ENCODE results near the gene EHD4. TPM values are rescaled to one million over a fixed set of nuclear protein-coding genes. Genes with fewer than 3 reads are reported as not detected.

EHD4 gene
- polyA plus RNA-seq, 3 donors, result 12.8 to 16.0 (median 14.2) TPM

DNA sequence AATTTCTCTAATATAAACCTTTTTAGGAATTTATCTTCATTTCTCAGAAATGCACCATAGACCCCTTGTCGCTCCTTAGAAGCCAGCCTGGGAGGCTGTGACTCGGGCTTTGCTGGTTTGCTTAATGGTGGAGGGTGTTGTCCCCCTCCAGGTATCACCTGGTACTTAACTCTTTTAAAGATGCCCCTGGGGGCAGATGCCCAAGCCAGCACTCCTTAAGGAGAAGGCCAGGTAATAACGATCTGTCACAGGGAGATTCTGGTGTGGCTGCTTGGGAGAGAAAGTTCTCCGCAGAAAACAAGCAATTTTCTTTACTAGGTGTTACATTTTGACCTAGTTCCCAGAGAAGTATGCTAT lies 22.3 kb downstream of the EHD4 start:
- Histone ChIP-seq H3K4me2 (replicated peaks; ENCODE audit: extremely low read depth, low read length, poor library complexity, severe bottlenecking) (no peak overlapping the region), H3K36me3 (replicated peaks in 1 of 2; ENCODE audit: control insufficient read depth in 1 of 2, insufficient read depth in 2 of 2, low read length in 2 of 2) (peaks cover 57 to 78% of the 10 kb centered on the region in 2 donors), H3K79me2 (ENCODE audit: insufficient read depth, low read length) (peaks cover 62% of the 10 kb centered on the region), H3K27me3 (ENCODE audit: control insufficient read depth in 2 of 2, insufficient read depth in 2 of 2, low read length in 2 of 2) (no peaks in the 10 kb centered on the region), H3K4me1 (ENCODE audit: control insufficient read depth in 1 of 2, insufficient read depth in 2 of 2, low read length in 2 of 2) (peaks cover 7 to 11% of the 10 kb centered on the region in 2 donors), H4K20me1 (ENCODE audit: insufficient read depth, low read length) (peaks cover 43% of the 10 kb centered on the region), H3K4me3 (replicated peaks in 1 of 3; ENCODE audit: low read depth in 2 of 3, low read length in 3 of 3) (no peak overlapping the region), H2AFZ (ENCODE audit: insufficient read depth, low read depth, low read length, poor library complexity, severe bottlenecking) (no peak overlapping the region), H3K9ac (ENCODE audit: insufficient read depth, low read length, poor library complexity, severe bottlenecking) (no peak overlapping the region), H3K27ac (ENCODE audit: low read depth in 1 of 2, low read length in 2 of 2) (peak overlapping the region in 1 of 2 donors; percentile 42), H3K9me3 (replicated peaks in 1 of 2; ENCODE audit: control insufficient read depth in 1 of 2, insufficient read depth in 1 of 2, low read length in 2 of 2) (no peaks in the 10 kb centered on the region)
- intact Hi-C loops (cut with micrococcal nuclease), result no loop called here
- peak overlapping the region in 2 of 7 donors; percentile 45 to 46 for H3K27ac Mint-ChIP-seq
- peaks cover 64 to 74% of the 10 kb centered on the region in 2 donors for H3K36me3 Mint-ChIP-seq
- TF ChIP-seq, protein P1, sequence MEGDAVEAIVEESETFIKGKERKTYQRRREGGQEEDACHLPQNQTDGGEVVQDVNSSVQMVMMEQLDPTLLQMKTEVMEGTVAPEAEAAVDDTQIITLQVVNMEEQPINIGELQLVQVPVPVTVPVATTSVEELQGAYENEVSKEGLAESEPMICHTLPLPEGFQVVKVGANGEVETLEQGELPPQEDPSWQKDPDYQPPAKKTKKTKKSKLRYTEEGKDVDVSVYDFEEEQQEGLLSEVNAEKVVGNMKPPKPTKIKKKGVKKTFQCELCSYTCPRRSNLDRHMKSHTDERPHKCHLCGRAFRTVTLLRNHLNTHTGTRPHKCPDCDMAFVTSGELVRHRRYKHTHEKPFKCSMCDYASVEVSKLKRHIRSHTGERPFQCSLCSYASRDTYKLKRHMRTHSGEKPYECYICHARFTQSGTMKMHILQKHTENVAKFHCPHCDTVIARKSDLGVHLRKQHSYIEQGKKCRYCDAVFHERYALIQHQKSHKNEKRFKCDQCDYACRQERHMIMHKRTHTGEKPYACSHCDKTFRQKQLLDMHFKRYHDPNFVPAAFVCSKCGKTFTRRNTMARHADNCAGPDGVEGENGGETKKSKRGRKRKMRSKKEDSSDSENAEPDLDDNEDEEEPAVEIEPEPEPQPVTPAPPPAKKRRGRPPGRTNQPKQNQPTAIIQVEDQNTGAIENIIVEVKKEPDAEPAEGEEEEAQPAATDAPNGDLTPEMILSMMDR (IDR thresholded peaks at IDR 0.05), result no peak
- H3K9me3 Mint-ChIP-seq, result peaks cover 0 to 2% (median 0%) of the 10 kb centered on the region in 7 donors
- DNase-seq, result no peak
- peaks cover 18% of the 10 kb centered on the region for H3K4me1 Mint-ChIP-seq
- H3K4me3 Mint-ChIP-seq, result no peak overlapping the region
- 100% methylated on average over 1 of the region's 4 CpGs for WGBS (ENCODE audit: insufficient coverage)
- no peaks in the 10 kb centered on the region for H3K27me3 Mint-ChIP-seq (ENCODE audit: low read depth in 3 of 3)

DNA sequence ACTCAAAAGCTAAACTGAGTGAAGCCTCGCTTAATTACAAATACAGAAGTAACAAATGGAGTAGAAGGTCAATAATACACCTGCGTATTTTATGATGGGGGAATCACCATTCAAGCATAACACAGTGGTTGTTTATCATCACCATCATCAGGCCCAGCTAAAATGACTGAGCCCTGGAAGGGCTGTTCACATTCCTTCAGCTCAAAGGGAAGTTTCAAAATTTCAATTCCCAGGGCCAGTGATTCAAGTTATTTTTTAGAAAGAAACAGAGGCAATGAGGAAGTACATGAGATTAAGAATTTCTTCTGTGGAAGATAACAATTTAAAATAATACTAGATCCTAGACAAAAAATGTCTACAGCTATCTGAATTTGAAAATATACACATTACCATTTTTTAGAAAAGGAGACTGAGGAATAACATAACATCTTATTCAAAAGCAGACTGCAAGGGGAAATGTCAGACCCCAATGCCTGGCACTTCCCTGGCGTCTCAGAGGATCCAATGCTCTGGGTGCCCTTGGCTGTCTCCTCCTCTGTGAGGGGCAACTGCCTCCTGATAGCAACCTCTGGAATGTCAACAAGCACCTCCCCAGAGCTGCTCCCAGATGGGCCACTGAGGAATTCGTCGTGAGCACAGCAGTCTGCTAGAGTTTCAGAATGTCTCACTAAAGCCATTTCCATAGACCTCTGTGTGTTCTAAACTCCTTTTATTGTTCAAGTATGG lies 22.8 kb downstream of the EHD4 start:
- H3K9me3 ChIP-seq (replicated peaks in 1 of 2; ENCODE audit: control insufficient read depth in 1 of 2, insufficient read depth in 1 of 2, low read length in 2 of 2), result no peaks in the 10 kb centered on the region
- Mint-ChIP-seq H3K27ac (peak overlapping the region in 5 of 7 donors; percentile 5 to 80 (median 46)), H3K4me3 (no peak overlapping the region), H3K9me3 (peaks cover 0 to 2% (median 0%) of the 10 kb centered on the region in 7 donors), H3K4me1 (peaks cover 18% of the 10 kb centered on the region), H3K36me3 (peaks cover 67 to 78% of the 10 kb centered on the region in 2 donors), H3K27me3 (ENCODE audit: low read depth in 3 of 3) (no peaks in the 10 kb centered on the region)
- H3K27ac ChIP-seq (ENCODE audit: low read depth in 1 of 2, low read length in 2 of 2), result peak overlapping the region in 1 of 2 donors; percentile 42
- TF ChIP-seq, protein P1 (IDR thresholded peaks at IDR 0.05), result no peak
- peaks cover 55 to 81% of the 10 kb centered on the region in 2 donors for H3K36me3 ChIP-seq (replicated peaks in 1 of 2; ENCODE audit: control insufficient read depth in 1 of 2, insufficient read depth in 2 of 2, low read length in 2 of 2)
- H3K4me1 ChIP-seq (ENCODE audit: control insufficient read depth in 1 of 2, insufficient read depth in 2 of 2, low read length in 2 of 2), result peaks cover 7 to 11% of the 10 kb centered on the region in 2 donors
- H3K27me3 ChIP-seq (ENCODE audit: control insufficient read depth in 2 of 2, insufficient read depth in 2 of 2, low read length in 2 of 2), result no peaks in the 10 kb centered on the region
- no peak overlapping the region for H2AFZ ChIP-seq (ENCODE audit: insufficient read depth, low read depth, low read length, poor library complexity, severe bottlenecking)
- H3K4me3 ChIP-seq (replicated peaks in 1 of 3; ENCODE audit: low read depth in 2 of 3, low read length in 3 of 3), result no peak overlapping the region
- intact Hi-C loops (cut with micrococcal nuclease), result no loop called here
- 87% methylated on average over 3 of the region's 5 CpGs for WGBS (ENCODE audit: insufficient coverage)
- peaks cover 42% of the 10 kb centered on the region for H4K20me1 ChIP-seq (ENCODE audit: insufficient read depth, low read length)
- no peak overlapping the region for H3K9ac ChIP-seq (ENCODE audit: insufficient read depth, low read length, poor library complexity, severe bottlenecking)
- peaks cover 62% of the 10 kb centered on the region for H3K79me2 ChIP-seq (ENCODE audit: insufficient read depth, low read length)
- H3K4me2 ChIP-seq (replicated peaks; ENCODE audit: extremely low read depth, low read length, poor library complexity, severe bottlenecking), result no peak overlapping the region
- peak in 1 of 3 donors; percentile 36 for DNase-seq

Data from CD14-positive monocyte (primary cell).